NCI-H2196 treated with DMSO at 0.1 percent for 48 hours (cell line): ENCODE data around the gene VANGL1.
"Not testable (repeated sequence)": the region's sequence is repeated elsewhere in the genome, so short reads cannot be mapped to it uniquely, and the experiment has no call there.

Experiments used
- DNase-seq: peaks from one replicate; lab custom pipeline; 2025; ENCODE audit not compliant: unreplicated experiment; lab: John Stamatoyannopoulos, UW

The VANGL1 gene

GRCh38 chr1:115641762-115642167, at the start of gene VANGL1:
VANGL1 (plus strand) TSS chr1:115641970; CDS start chr1:115651414, 9,444 bp downstream.
- peak; percentile 64 for DNase-seq

GRCh38 chr1:115592264-115592663, 49.5 kb upstream of the VANGL1 start:
- no peak for DNase-seq

GRCh38 chr1:115593365-115594259, 48.2 kb upstream of the VANGL1 start:
- no peak for DNase-seq

- DNase-seq = no peak
These were observed 47.2 kb upstream of the VANGL1 start for GRCh38 chr1:115594600-115594999.

GRCh38 chr1:115595279-115596079, 46.3 kb upstream of the VANGL1 start:
- peak; percentile 49 for DNase-seq

GRCh38 chr1:115596080-115596780, 45.5 kb upstream of the VANGL1 start:
- no peak for DNase-seq

- no peak for DNase-seq
These were observed 37.3 kb upstream of the VANGL1 start for GRCh38 chr1:115604508-115604907.

- no peak for DNase-seq
These were observed 35.5 kb upstream of the VANGL1 start for GRCh38 chr1:115606305-115606704.

GRCh38 chr1:115609021-115609420, 32.7 kb upstream of the VANGL1 start:
- no peak for DNase-seq

GRCh38 chr1:115613767-115614166, 28.0 kb upstream of the VANGL1 start:
- no peak for DNase-seq

GRCh38 chr1:115620453-115620852, 21.3 kb upstream of the VANGL1 start:
- DNase-seq = no peak

- DNase-seq = no peak
These were observed 20.8 kb upstream of the VANGL1 start for GRCh38 chr1:115620950-115621349.

GRCh38 chr1:115624859-115625258, 16.9 kb upstream of the VANGL1 start:
- no peak for DNase-seq

- DNase-seq = no peak
These were observed 11.4 kb upstream of the VANGL1 start for GRCh38 chr1:115630342-115630741.

- DNase-seq = no peak
These were observed 9.3 kb upstream of the VANGL1 start for GRCh38 chr1:115632251-115633026.

- not testable (repeated sequence) for DNase-seq
These were observed 8.2 kb upstream of the VANGL1 start for GRCh38 chr1:115633606-115634005.

- not testable (repeated sequence) for DNase-seq
These were observed 4.5 kb upstream of the VANGL1 start for GRCh38 chr1:115637247-115637646.

GRCh38 chr1:115640384-115640783, 1.4 kb upstream of the VANGL1 start:
- no peak for DNase-seq

GRCh38 chr1:115642168-115643072, 650 bp downstream of the VANGL1 start:
- no peak for DNase-seq

- no peak for DNase-seq
These were observed 1.5 kb downstream of the VANGL1 start for GRCh38 chr1:115643225-115643624.
